HepG2 (cell line): Measurements from ENCODE around the gene TCF19. TPM values are rescaled to one million over a fixed set of nuclear protein-coding genes. Genes with fewer than 3 reads are reported as not detected.

ENCODE experiments used
- ATAC-seq: fragments of 200-7000 bp; cut with Tn5 transposase; 3 replicates; pipeline ENCODE4 v1.9.1; 2020; ENCODE audit warnings: mild to moderate bottlenecking, moderate library complexity
- BruUV-seq: library from RNA; stranded (reverse); fragments of 400-500 nt; replicated peaks from 2 replicates; lab custom pipeline; 2021; lab: Mats Ljungman, UMichigan
- CTCF ChIA-PET: fragments of 300-600 bp; formaldehyde crosslinking; extraction: SDS; loops from one replicate; lab custom pipeline; 2021; ENCODE audit warnings: low total read pairs, inconsistent platforms, low intra/inter-chr PET ratio; lab: Yijun Ruan, JAX
- POLR2A ChIA-PET: fragments of 350-600 bp; sonication (Branson Sonifier 250); formaldehyde crosslinking; loops from one replicate; lab custom pipeline; 2020; ENCODE audit warnings: antibody characterized with exemption, inconsistent platforms; lab: Yijun Ruan, JAX
- DNase-seq: peaks from one replicate; pipeline ENCODE4 v3.0.0-alpha.2; 2015; ENCODE audit warnings: low spot score
- FAIRE-seq: peaks from 3 replicates; lab custom pipeline; 2011; peaks lifted over from hg19 to GRCh38; lab: Jason Lieb, UNC
- H2AFZ ChIP-seq: one replicate; pipeline ENCODE4 v1.6.1; 2011; ENCODE audit warnings: low read length, inconsistent platforms
- H3K27ac ChIP-seq: fragments of 300-600 bp; 3 replicates; pipeline ENCODE4 v1.8.0; 2011; ENCODE audit warnings: mixed run types, mild to moderate bottlenecking, mixed read lengths, low read length, inconsistent platforms; ENCODE audit not compliant: insufficient read depth; ENCODE audit errors: extremely low read length
- H3K27me3 ChIP-seq, 2 experiments: fragments of 200-600 bp in 1 of 2; 2 replicates in 1 of 2; 3 replicates in 1 of 2; pipeline versions ENCODE4 v1.6.0 to v1.8.0; 2011; ENCODE audit warnings: low read length in 2 of 2, mild to moderate bottlenecking in 2 of 2, moderate library complexity in 2 of 2, inconsistent platforms in 1 of 2; ENCODE audit not compliant: insufficient read depth in 2 of 2, control insufficient read depth in 1 of 2
- H3K36me3 ChIP-seq, 2 experiments: fragments of 200-600 bp in 1 of 2; replicated peaks in 1 of 2; 2 replicates in 1 of 2; 3 replicates in 1 of 2; pipeline versions ENCODE4 v1.5.1 to v1.8.0; 2011; ENCODE audit warnings: low read length in 2 of 2, inconsistent platforms in 1 of 2; ENCODE audit not compliant: insufficient read depth in 2 of 2, control insufficient read depth in 1 of 2
- H3K4me1 ChIP-seq: 2 replicates; pipeline ENCODE4 v1.5.1; 2012; ENCODE audit warnings: low read length, inconsistent platforms; ENCODE audit not compliant: insufficient read depth
- H3K4me2 ChIP-seq: 2 replicates; pipeline ENCODE4 v1.6.0; 2011; ENCODE audit warnings: low read depth, low read length, inconsistent platforms
- H3K4me3 ChIP-seq, 3 experiments: fragments of 200-600 bp in 1 of 3; sonication (generic), shearing (Covaris generic) in 1 of 3; replicated peaks in 1 of 3; 2 replicates each; pipeline ENCODE4 v1.5.1; 2011 to 2016; ENCODE audit warnings: low read length in 3 of 3, inconsistent platforms in 2 of 3, low read depth in 2 of 3, mild to moderate bottlenecking in 2 of 3, control low read depth in 1 of 3, mixed read lengths in 1 of 3; ENCODE audit not compliant: insufficient read depth in 1 of 3
- H3K79me2 ChIP-seq: one replicate; pipeline ENCODE4 v1.6.1; 2011; ENCODE audit warnings: low read length, inconsistent platforms; ENCODE audit not compliant: insufficient read depth
- H3K9ac ChIP-seq: 2 replicates; pipeline ENCODE4 v1.6.0; 2011; ENCODE audit warnings: mild to moderate bottlenecking, low read depth, low read length, inconsistent platforms; ENCODE audit not compliant: insufficient read depth
- H3K9me3 ChIP-seq: 2 replicates; pipeline ENCODE4 v1.5.1; 2012; ENCODE audit warnings: mild to moderate bottlenecking, low read length
- H4K20me1 ChIP-seq: 2 replicates; pipeline ENCODE4 v1.6.0; 2011; ENCODE audit warnings: inconsistent platforms, mild to moderate bottlenecking, low read length, moderate library complexity; ENCODE audit not compliant: insufficient read depth
- DPF2 ChIP-seq: sonication (generic); formaldehyde crosslinking; IDR thresholded peaks from 2 replicates; pipeline ENCODE4 v1.4.0; 2020; ENCODE audit warnings: mild to moderate bottlenecking, low read depth, missing genetic modification reagents, borderline replicate concordance
- MIXL1 ChIP-seq: IDR thresholded peaks from 2 replicates; pipeline ENCODE4 v1.6.1; 2016
- MYC ChIP-seq: sonication (generic); formaldehyde crosslinking; IDR thresholded peaks from 2 replicates; pipeline ENCODE4 v1.9.0; 2021; ENCODE audit warnings: missing genetic modification reagents, borderline replicate concordance
- PAWR ChIP-seq: sonication (generic); formaldehyde crosslinking; IDR thresholded peaks from 2 replicates; pipeline ENCODE4 v1.4.0; 2020; ENCODE audit warnings: missing genetic modification reagents, mild to moderate bottlenecking, borderline replicate concordance
- RAD51 ChIP-seq: fragments of 450-650 bp; IDR thresholded peaks from 2 replicates; pipeline ENCODE4 v1.6.1; 2016; ENCODE audit warnings: borderline replicate concordance
- SMYD3 ChIP-seq: sonication (generic); formaldehyde crosslinking; IDR thresholded peaks from 2 replicates; pipeline ENCODE4 v1.8.1; 2023; ENCODE audit warnings: mild to moderate bottlenecking, missing genetic modification reagents
- TBL1XR1 ChIP-seq: fragments of 150-350 bp; IDR thresholded peaks from 2 replicates; pipeline ENCODE4 v1.6.1; 2014; ENCODE audit warnings: borderline replicate concordance, low read length; ENCODE audit not compliant: partially characterized antibody
- TEAD2 ChIP-seq: sonication (generic); formaldehyde crosslinking; IDR thresholded peaks from 2 replicates; pipeline ENCODE4 v1.9.0; 2021; ENCODE audit warnings: missing genetic modification reagents
- THAP11 ChIP-seq: IDR thresholded peaks from 2 replicates; pipeline ENCODE4 v1.6.1; 2016; ENCODE audit warnings: missing biosample characterization, missing genetic modification reagents
- ZNF24 ChIP-seq: fragments of 450-650 bp; IDR thresholded peaks from 2 replicates; pipeline ENCODE4 v1.6.1; 2017; ENCODE audit warnings: antibody characterized with exemption, mild to moderate bottlenecking
- ZNF3 ChIP-seq: IDR thresholded peaks from 2 replicates; pipeline ENCODE4 v1.7.0; 2017; ENCODE audit warnings: inconsistent platforms
- ZNF660 ChIP-seq: sonication (generic); formaldehyde crosslinking; IDR thresholded peaks from 2 replicates; pipeline ENCODE4 v1.5.1; 2020; ENCODE audit warnings: mild to moderate bottlenecking, low read depth, missing genetic modification reagents, borderline replicate concordance
- WGBS: methylation state at CpG from one replicate; pipeline ENCODE4 v1.1.6; 2017; ENCODE audit warnings: low lambda C conversion rate; 5-methylcytosine and 5-hydroxymethylcytosine counted together
- in situ Hi-C: cut with HindIII; loops from 2 replicates; pipeline ENCODE4 v1.10.0; 2017; ENCODE audit warnings: low pct_unique_long_range_greater_than_20kb; ENCODE audit not compliant: extremely low pct_ligation_motif_present
- intact Hi-C: fragments of 100-400 bp; cut with micrococcal nuclease; formaldehyde crosslinking; loops from one replicate; pipeline ENCODE4 v1.10.0; 2022; ENCODE audit not compliant: unreplicated experiment
- polyA plus RNA-seq, 8 experiments: library from polyadenylated mRNA; depleted of rRNA in 3 of 8; stranded (reverse) in 7 of 8; unstranded in 1 of 8; fragments of >200 nt; fragmentation: Illumina TruSeq in 4 of 8; extraction: Trizol in 4 of 8; gene quantifications; 2 replicates each; pipeline versions ENCODE4 v1.2.1 to v1.2.3, GENCODE V29; 2011 to 2016; ENCODE audit warnings: low read depth in 4 of 8, missing spikeins in 1 of 8, mixed read lengths in 1 of 8; ENCODE audit not compliant: insufficient read depth in 1 of 8
- total RNA-seq, 5 experiments: library from RNA; depleted of rRNA; stranded (reverse); fragments of >200 nt; fragmentation: Illumina TruSeq; extraction: Trizol; gene quantifications; 2 replicates each; pipeline ENCODE4 v1.2.3, GENCODE V29; 2016; ENCODE audit warnings: low read depth in 1 of 5
- TF ChIP-seq, protein P1 (sequence below): sonication (generic); formaldehyde crosslinking; IDR thresholded peaks from 2 replicates; pipeline ENCODE4 v1.4.0; 2020; ENCODE audit warnings: mild to moderate bottlenecking, low read depth, missing genetic modification reagents
- TF ChIP-seq, protein P2 (sequence below): sonication (generic); formaldehyde crosslinking; IDR thresholded peaks from 2 replicates; pipeline ENCODE4 v1.4.0; 2020; ENCODE audit warnings: mild to moderate bottlenecking, missing genetic modification reagents
- TF ChIP-seq, protein P3 (sequence below): sonication (generic); formaldehyde crosslinking; IDR thresholded peaks from 2 replicates; pipeline ENCODE4 v1.4.0; 2020; ENCODE audit warnings: missing genetic modification reagents, mild to moderate bottlenecking, borderline replicate concordance

TCF19 gene
- total and polyA plus RNA-seq, 2 of the 13 experiments (the other 11 are each of a cell fraction or from before 2014, with no cell fraction given) = 4.9 to 22.2 TPM

DNA sequence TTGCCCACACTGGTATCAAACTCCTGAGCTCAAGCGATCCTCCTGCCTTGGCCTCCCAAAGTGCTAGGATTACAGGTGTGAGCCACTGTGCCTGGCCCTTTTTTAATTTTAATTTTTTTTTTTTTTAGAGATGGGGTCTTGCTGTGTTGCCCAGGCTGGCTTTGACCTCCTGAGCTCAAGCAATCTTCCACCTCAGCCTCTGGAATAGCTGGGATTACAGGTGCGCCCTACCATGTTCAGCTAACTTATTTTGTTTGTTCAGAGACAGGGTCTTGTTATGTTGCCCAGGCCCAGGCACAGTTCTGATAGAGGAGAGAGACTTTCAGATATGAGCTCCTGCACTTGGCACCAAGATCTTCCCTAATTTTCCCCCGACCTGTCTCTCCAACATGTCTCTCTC, 27.6 kb upstream of the TCF19 start:
- BruUV-seq = no TSS peak
- Histone ChIP-seq H3K4me1 (no peaks in the 10 kb centered on the region), H2AFZ (no peak overlapping the region), H3K4me2 (no peak overlapping the region), H3K36me3 (no peaks in the 10 kb centered on the region), H3K27me3 (peaks cover 0 to 23% of the 10 kb centered on the region in 2 experiments; a peak in 3 of 5 replicates), H3K27ac (no peak overlapping the region), H3K9me3 (no peaks in the 10 kb centered on the region), H4K20me1 (no peaks in the 10 kb centered on the region), H3K9ac (no peak overlapping the region), H3K79me2 (no peaks in the 10 kb centered on the region), H3K4me3 (no peak overlapping the region)
- ATAC-seq (no peak), FAIRE-seq (no peak), DNase-seq (no peak)
- 47% methylated on average over 3 of the region's 3 CpGs for WGBS
- ChIA-PET CTCF (no interaction called here), POLR2A (no interaction called here)
- TF ChIP-seq TEAD2 (CRISPR knock-in tag) (no peak), SMYD3 (CRISPR knock-in tag) (no peak), ZNF24 (no peak), DPF2 (CRISPR knock-in tag) (no peak), RAD51 (no peak), TBL1XR1 (no peak), PAWR (CRISPR knock-in tag) (no peak), ZNF660 (no peak), MYC (CRISPR knock-in tag) (no peak), ZNF3 (CRISPR knock-in tag) (no peak), THAP11 (CRISPR knock-in tag) (no peak), MIXL1 (no peak)
- TF ChIP-seq, protein P1, sequence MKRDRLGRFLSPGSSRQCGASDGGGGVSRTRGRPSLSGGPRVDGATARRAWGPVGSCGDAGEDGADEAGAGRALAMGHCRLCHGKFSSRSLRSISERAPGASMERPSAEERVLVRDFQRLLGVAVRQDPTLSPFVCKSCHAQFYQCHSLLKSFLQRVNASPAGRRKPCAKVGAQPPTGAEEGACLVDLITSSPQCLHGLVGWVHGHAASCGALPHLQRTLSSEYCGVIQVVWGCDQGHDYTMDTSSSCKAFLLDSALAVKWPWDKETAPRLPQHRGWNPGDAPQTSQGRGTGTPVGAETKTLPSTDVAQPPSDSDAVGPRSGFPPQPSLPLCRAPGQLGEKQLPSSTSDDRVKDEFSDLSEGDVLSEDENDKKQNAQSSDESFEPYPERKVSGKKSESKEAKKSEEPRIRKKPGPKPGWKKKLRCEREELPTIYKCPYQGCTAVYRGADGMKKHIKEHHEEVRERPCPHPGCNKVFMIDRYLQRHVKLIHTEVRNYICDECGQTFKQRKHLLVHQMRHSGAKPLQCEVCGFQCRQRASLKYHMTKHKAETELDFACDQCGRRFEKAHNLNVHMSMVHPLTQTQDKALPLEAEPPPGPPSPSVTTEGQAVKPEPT (CRISPR knock-in tag) = no peak
- TF ChIP-seq, protein P2, sequence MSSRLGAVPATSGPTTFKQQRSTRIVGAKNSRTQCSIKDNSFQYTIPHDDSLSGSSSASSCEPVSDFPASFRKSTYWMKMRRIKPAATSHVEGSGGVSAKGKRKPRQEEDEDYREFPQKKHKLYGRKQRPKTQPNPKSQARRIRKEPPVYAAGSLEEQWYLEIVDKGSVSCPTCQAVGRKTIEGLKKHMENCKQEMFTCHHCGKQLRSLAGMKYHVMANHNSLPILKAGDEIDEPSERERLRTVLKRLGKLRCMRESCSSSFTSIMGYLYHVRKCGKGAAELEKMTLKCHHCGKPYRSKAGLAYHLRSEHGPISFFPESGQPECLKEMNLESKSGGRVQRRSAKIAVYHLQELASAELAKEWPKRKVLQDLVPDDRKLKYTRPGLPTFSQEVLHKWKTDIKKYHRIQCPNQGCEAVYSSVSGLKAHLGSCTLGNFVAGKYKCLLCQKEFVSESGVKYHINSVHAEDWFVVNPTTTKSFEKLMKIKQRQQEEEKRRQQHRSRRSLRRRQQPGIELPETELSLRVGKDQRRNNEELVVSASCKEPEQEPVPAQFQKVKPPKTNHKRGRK = no peak
- TF ChIP-seq, protein P3, sequence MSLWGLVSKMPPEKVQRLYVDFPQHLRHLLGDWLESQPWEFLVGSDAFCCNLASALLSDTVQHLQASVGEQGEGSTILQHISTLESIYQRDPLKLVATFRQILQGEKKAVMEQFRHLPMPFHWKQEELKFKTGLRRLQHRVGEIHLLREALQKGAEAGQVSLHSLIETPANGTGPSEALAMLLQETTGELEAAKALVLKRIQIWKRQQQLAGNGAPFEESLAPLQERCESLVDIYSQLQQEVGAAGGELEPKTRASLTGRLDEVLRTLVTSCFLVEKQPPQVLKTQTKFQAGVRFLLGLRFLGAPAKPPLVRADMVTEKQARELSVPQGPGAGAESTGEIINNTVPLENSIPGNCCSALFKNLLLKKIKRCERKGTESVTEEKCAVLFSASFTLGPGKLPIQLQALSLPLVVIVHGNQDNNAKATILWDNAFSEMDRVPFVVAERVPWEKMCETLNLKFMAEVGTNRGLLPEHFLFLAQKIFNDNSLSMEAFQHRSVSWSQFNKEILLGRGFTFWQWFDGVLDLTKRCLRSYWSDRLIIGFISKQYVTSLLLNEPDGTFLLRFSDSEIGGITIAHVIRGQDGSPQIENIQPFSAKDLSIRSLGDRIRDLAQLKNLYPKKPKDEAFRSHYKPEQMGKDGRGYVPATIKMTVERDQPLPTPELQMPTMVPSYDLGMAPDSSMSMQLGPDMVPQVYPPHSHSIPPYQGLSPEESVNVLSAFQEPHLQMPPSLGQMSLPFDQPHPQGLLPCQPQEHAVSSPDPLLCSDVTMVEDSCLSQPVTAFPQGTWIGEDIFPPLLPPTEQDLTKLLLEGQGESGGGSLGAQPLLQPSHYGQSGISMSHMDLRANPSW (CRISPR knock-in tag) = no peak
- intact Hi-C loops = no loop called here
- in situ Hi-C loops = no loop called here
